ENCODE results near the gene IPO4.
A peak's percentile ranks its signal among the peaks of the same experiment; 100 is the strongest.

Gene IPO4

GRCh38 chr14:24198814-24199524 is 10.4 kb upstream of the IPO4 start:
- DNase-seq (ENCODE audit: insufficient read length) (no peak), FAIRE-seq (no peak)
- TF ChIP-seq TAF1 (IDR thresholded peaks at IDR 0.05; ENCODE audit: borderline replicate concordance, low read depth, low read length) = no peak
- no peak for TF ChIP-seq POLR2AphosphoS5 (IDR thresholded peaks at IDR 0.05; ENCODE audit: low read depth, low read length)
- TF ChIP-seq POLR2A (IDR thresholded peaks at IDR 0.05; ENCODE audit: low read depth, low read length) = no peak

GRCh38 chr14:24197056-24197450 is 8.4 kb upstream of the IPO4 start:
- DNase-seq (ENCODE audit: insufficient read length) (no peak), FAIRE-seq (no peak)
- no peak for TF ChIP-seq POLR2AphosphoS5 (IDR thresholded peaks at IDR 0.05; ENCODE audit: low read depth, low read length)
- TF ChIP-seq POLR2A (IDR thresholded peaks at IDR 0.05; ENCODE audit: low read depth, low read length) = no peak
- TF ChIP-seq TAF1 (IDR thresholded peaks at IDR 0.05; ENCODE audit: borderline replicate concordance, low read depth, low read length) = no peak

- DNase-seq (ENCODE audit: insufficient read length) (no peak), FAIRE-seq (peak; percentile 53)
- TF ChIP-seq POLR2A (IDR thresholded peaks at IDR 0.05; ENCODE audit: low read depth, low read length) (no peak), TAF1 (IDR thresholded peaks at IDR 0.05; ENCODE audit: borderline replicate concordance, low read depth, low read length) (no peak), POLR2AphosphoS5 (IDR thresholded peaks at IDR 0.05; ENCODE audit: low read depth, low read length) (no peak; the same call in 1 of the 2 replicates)
These were observed 7.7 kb upstream of the IPO4 start for GRCh38 chr14:24196071-24197055.

- FAIRE-seq = peak; percentile 92
- TF ChIP-seq TAF1 (IDR thresholded peaks at IDR 0.05; ENCODE audit: borderline replicate concordance, low read depth, low read length) = peak; percentile 14; the same call in 1 of the 2 replicates
- TF ChIP-seq POLR2AphosphoS5 (IDR thresholded peaks at IDR 0.05; ENCODE audit: low read depth, low read length) = peak; percentile 57; the same call in 1 of the 2 replicates
- TF ChIP-seq POLR2A (IDR thresholded peaks at IDR 0.05; ENCODE audit: low read depth, low read length) = peak; percentile 72
- peak; percentile 94 for DNase-seq (ENCODE audit: insufficient read length)
These were observed 6.8 kb upstream of the IPO4 start, which contains the start of gene TM9SF1 for GRCh38 chr14:24195186-24196070. Gene TM9SF1, minus strand, starts transcription at chr14:24195441. Its CDS starts 422 bp downstream, at chr14:24195019.

- no peak for FAIRE-seq
- TF ChIP-seq TAF1 (IDR thresholded peaks at IDR 0.05; ENCODE audit: borderline replicate concordance, low read depth, low read length) = no peak
- TF ChIP-seq POLR2AphosphoS5 (IDR thresholded peaks at IDR 0.05; ENCODE audit: low read depth, low read length) = no peak
- no peak for TF ChIP-seq POLR2A (IDR thresholded peaks at IDR 0.05; ENCODE audit: low read depth, low read length)
- DNase-seq (ENCODE audit: insufficient read length) = no peak
These were observed 6.2 kb upstream of the IPO4 start for GRCh38 chr14:24194873-24195185.

GRCh38 chr14:24194186-24194872 is 5.7 kb upstream of the IPO4 start:
- TF ChIP-seq POLR2AphosphoS5 (IDR thresholded peaks at IDR 0.05; ENCODE audit: low read depth, low read length) (no peak), TAF1 (IDR thresholded peaks at IDR 0.05; ENCODE audit: borderline replicate concordance, low read depth, low read length) (no peak), POLR2A (IDR thresholded peaks at IDR 0.05; ENCODE audit: low read depth, low read length) (no peak)
- DNase-seq (ENCODE audit: insufficient read length) (no peak), FAIRE-seq (no peak)

- TF ChIP-seq TAF1 (IDR thresholded peaks at IDR 0.05; ENCODE audit: borderline replicate concordance, low read depth, low read length) (no peak), POLR2A (IDR thresholded peaks at IDR 0.05; ENCODE audit: low read depth, low read length) (no peak), POLR2AphosphoS5 (IDR thresholded peaks at IDR 0.05; ENCODE audit: low read depth, low read length) (no peak)
- no peak for DNase-seq (ENCODE audit: insufficient read length)
- no peak for FAIRE-seq
These were observed 4.3 kb upstream of the IPO4 start for GRCh38 chr14:24192933-24193332.

GRCh38 chr14:24190416-24190815 is 1.8 kb upstream of the IPO4 start:
- no peak for TF ChIP-seq TAF1 (IDR thresholded peaks at IDR 0.05; ENCODE audit: borderline replicate concordance, low read depth, low read length)
- TF ChIP-seq POLR2A (IDR thresholded peaks at IDR 0.05; ENCODE audit: low read depth, low read length) = no peak
- no peak for TF ChIP-seq POLR2AphosphoS5 (IDR thresholded peaks at IDR 0.05; ENCODE audit: low read depth, low read length)
- FAIRE-seq (no peak), DNase-seq (ENCODE audit: insufficient read length) (no peak)

- TF ChIP-seq TAF1 (IDR thresholded peaks at IDR 0.05; ENCODE audit: borderline replicate concordance, low read depth, low read length) (no peak), POLR2AphosphoS5 (IDR thresholded peaks at IDR 0.05; ENCODE audit: low read depth, low read length) (no peak), POLR2A (IDR thresholded peaks at IDR 0.05; ENCODE audit: low read depth, low read length) (no peak)
- FAIRE-seq = no peak
These were observed 844 bp upstream of the IPO4 start for GRCh38 chr14:24189460-24189859.

GRCh38 chr14:24189059-24189375 is 401 bp upstream of the IPO4 start:
- TF ChIP-seq TAF1 (IDR thresholded peaks at IDR 0.05; ENCODE audit: borderline replicate concordance, low read depth, low read length) = no peak
- no peak for TF ChIP-seq POLR2A (IDR thresholded peaks at IDR 0.05; ENCODE audit: low read depth, low read length)
- TF ChIP-seq POLR2AphosphoS5 (IDR thresholded peaks at IDR 0.05; ENCODE audit: low read depth, low read length) = no peak
- FAIRE-seq = no peak

More at GRCh38 chr14:24189460-24189859, 844 bp upstream of the IPO4 start:
- no peak for DNase-seq (ENCODE audit: insufficient read length)

More at GRCh38 chr14:24189059-24189375, 401 bp upstream of the IPO4 start:
- no peak for DNase-seq (ENCODE audit: insufficient read length)

Measured in GM12892 (cell line).